Memory B cell (primary cell): Measurements from ENCODE around the gene STAT5A.

ENCODE experiments used
- ATAC-seq: fragments of 150-1000 bp; cut with Tn5 transposase; 2 replicates; pipeline ENCODE4 v1.10.0; 2021; ENCODE audit warnings: low read depth, mild to moderate bottlenecking, moderate library complexity
- DNase-seq, 2 donors: peaks; one replicate each; pipeline ENCODE4 v3.0.0; 2022; ENCODE audit warnings: low spot score in 2 of 2
- H3K27ac Mint-ChIP-seq: one replicate; pipeline ENCODE4 v1.8.0; 2022; ENCODE audit warnings: mild to moderate bottlenecking, moderate library complexity, mixed read lengths
- H3K27me3 Mint-ChIP-seq: one replicate; pipeline ENCODE4 v1.8.0; 2022; ENCODE audit warnings: mixed read lengths
- H3K36me3 Mint-ChIP-seq: one replicate; pipeline ENCODE4 v1.8.0; 2022; ENCODE audit warnings: mild to moderate bottlenecking, mixed read lengths
- H3K4me1 Mint-ChIP-seq: one replicate; pipeline ENCODE4 v1.8.0; 2022; ENCODE audit warnings: mixed read lengths
- H3K4me3 Mint-ChIP-seq: one replicate; pipeline ENCODE4 v1.8.0; 2022; ENCODE audit warnings: mild to moderate bottlenecking, moderate library complexity, mixed read lengths
- H3K9me3 Mint-ChIP-seq: one replicate; pipeline ENCODE4 v1.8.0; 2022; ENCODE audit warnings: mixed read lengths

The STAT5A gene

GRCh38 chr17:42329025-42329976 is 41.0 kb downstream of the STAT5A start:
- Mint-ChIP-seq H3K9me3 (no peaks in the 10 kb centered on the region), H3K4me3 (no peak overlapping the region), H3K36me3 (peaks cover 25% of the 10 kb centered on the region), H3K27me3 (no peaks in the 10 kb centered on the region), H3K27ac (no peak overlapping the region), H3K4me1 (no peaks in the 10 kb centered on the region)
- DNase-seq (no peak), ATAC-seq (no peak)

GRCh38 chr17:42333053-42333452 is 44.8 kb downstream of the STAT5A start:
- Mint-ChIP-seq H3K27ac (no peak overlapping the region), H3K9me3 (no peaks in the 10 kb centered on the region), H3K4me1 (peaks cover 2% of the 10 kb centered on the region), H3K36me3 (peaks cover 29% of the 10 kb centered on the region), H3K27me3 (no peaks in the 10 kb centered on the region), H3K4me3 (no peak overlapping the region)
- no peak for ATAC-seq
- DNase-seq = no peak

- no peaks in the 10 kb centered on the region for H3K27me3 Mint-ChIP-seq
- no peaks in the 10 kb centered on the region for H3K9me3 Mint-ChIP-seq
- H3K36me3 Mint-ChIP-seq = peaks cover 29% of the 10 kb centered on the region
- no peak overlapping the region for H3K4me3 Mint-ChIP-seq
- H3K27ac Mint-ChIP-seq = no peak overlapping the region
- DNase-seq (no peak), ATAC-seq (no peak)
- peaks cover 9% of the 10 kb centered on the region for H3K4me1 Mint-ChIP-seq
Measured at GRCh38 chr17:42334677-42335076, 46.4 kb downstream of the STAT5A start.

- no peaks in the 10 kb centered on the region for H3K27me3 Mint-ChIP-seq
- H3K9me3 Mint-ChIP-seq = no peaks in the 10 kb centered on the region
- H3K4me3 Mint-ChIP-seq = no peak overlapping the region
- peaks cover 17% of the 10 kb centered on the region for H3K4me1 Mint-ChIP-seq
- H3K36me3 Mint-ChIP-seq = peaks cover 28% of the 10 kb centered on the region
- peak overlapping the region; percentile 31 for H3K27ac Mint-ChIP-seq
- no peak for DNase-seq
- ATAC-seq = peak; percentile 84
Measured at GRCh38 chr17:42337442-42337841, 49.1 kb downstream of the STAT5A start.

- no peak for ATAC-seq
- Mint-ChIP-seq H3K4me3 (peak overlapping the region; percentile 17), H3K36me3 (peaks cover 30% of the 10 kb centered on the region), H3K27me3 (no peaks in the 10 kb centered on the region), H3K9me3 (no peaks in the 10 kb centered on the region), H3K4me1 (peaks cover 22% of the 10 kb centered on the region), H3K27ac (no peak overlapping the region)
- DNase-seq = no peak
Measured at GRCh38 chr17:42338427-42338985, 50.2 kb downstream of the STAT5A start.

- no peak for DNase-seq
- Mint-ChIP-seq H3K4me1 (peaks cover 26% of the 10 kb centered on the region), H3K27me3 (no peaks in the 10 kb centered on the region), H3K9me3 (no peaks in the 10 kb centered on the region), H3K4me3 (no peak overlapping the region), H3K36me3 (peaks cover 31% of the 10 kb centered on the region), H3K27ac (no peak overlapping the region)
- no peak for ATAC-seq
Measured at GRCh38 chr17:42339221-42339620, 50.9 kb downstream of the STAT5A start.

GRCh38 chr17:42340691-42341127 is 52.4 kb downstream of the STAT5A start:
- Mint-ChIP-seq H3K27ac (peak overlapping the region; percentile 49), H3K4me1 (peaks cover 26% of the 10 kb centered on the region), H3K27me3 (no peaks in the 10 kb centered on the region), H3K4me3 (no peak overlapping the region), H3K9me3 (no peaks in the 10 kb centered on the region), H3K36me3 (peaks cover 31% of the 10 kb centered on the region)
- DNase-seq = no peak
- peak; percentile 31 for ATAC-seq

GRCh38 chr17:42341568-42341967 is 53.3 kb downstream of the STAT5A start:
- Mint-ChIP-seq H3K4me3 (no peak overlapping the region), H3K36me3 (peaks cover 31% of the 10 kb centered on the region), H3K4me1 (peaks cover 26% of the 10 kb centered on the region), H3K27me3 (no peaks in the 10 kb centered on the region), H3K9me3 (no peaks in the 10 kb centered on the region), H3K27ac (peak overlapping the region; percentile 49)
- ATAC-seq (no peak), DNase-seq (no peak)

GRCh38 chr17:42342242-42343008 is 54.1 kb downstream of the STAT5A start:
- Mint-ChIP-seq H3K4me3 (no peak overlapping the region), H3K9me3 (no peaks in the 10 kb centered on the region), H3K27me3 (no peaks in the 10 kb centered on the region), H3K4me1 (peaks cover 25% of the 10 kb centered on the region), H3K27ac (peak overlapping the region; percentile 76), H3K36me3 (peaks cover 32% of the 10 kb centered on the region)
- peak; percentile 57 for ATAC-seq
- DNase-seq = no peak

GRCh38 chr17:42345396-42346073 is 57.2 kb downstream of the STAT5A start:
- no peaks in the 10 kb centered on the region for H3K9me3 Mint-ChIP-seq
- no peaks in the 10 kb centered on the region for H3K27me3 Mint-ChIP-seq
- no peak overlapping the region for H3K4me3 Mint-ChIP-seq
- no peak overlapping the region for H3K27ac Mint-ChIP-seq
- ATAC-seq (no peak), DNase-seq (no peak)
- peaks cover 26% of the 10 kb centered on the region for H3K4me1 Mint-ChIP-seq
- H3K36me3 Mint-ChIP-seq = peaks cover 28% of the 10 kb centered on the region

- Mint-ChIP-seq H3K27ac (no peak overlapping the region), H3K27me3 (no peaks in the 10 kb centered on the region), H3K9me3 (no peaks in the 10 kb centered on the region), H3K4me3 (no peak overlapping the region), H3K4me1 (peaks cover 20% of the 10 kb centered on the region), H3K36me3 (peaks cover 22% of the 10 kb centered on the region)
- no peak for ATAC-seq
- no peak for DNase-seq
Measured at GRCh38 chr17:42346481-42346880, 58.2 kb downstream of the STAT5A start.

- peak overlapping the region; percentile 21 for H3K27ac Mint-ChIP-seq
- no peaks in the 10 kb centered on the region for H3K9me3 Mint-ChIP-seq
- no peaks in the 10 kb centered on the region for H3K27me3 Mint-ChIP-seq
- H3K4me3 Mint-ChIP-seq = no peak overlapping the region
- no peak for DNase-seq
- H3K36me3 Mint-ChIP-seq = peaks cover 22% of the 10 kb centered on the region
- H3K4me1 Mint-ChIP-seq = peaks cover 20% of the 10 kb centered on the region
- ATAC-seq = no peak
Measured at GRCh38 chr17:42347198-42347597, 58.9 kb downstream of the STAT5A start.

- DNase-seq (no peak), ATAC-seq (no peak)
- Mint-ChIP-seq H3K36me3 (peaks cover 19% of the 10 kb centered on the region), H3K4me1 (peaks cover 16% of the 10 kb centered on the region), H3K9me3 (no peaks in the 10 kb centered on the region), H3K27me3 (no peaks in the 10 kb centered on the region), H3K4me3 (no peak overlapping the region), H3K27ac (peak overlapping the region; percentile 21)
Measured at GRCh38 chr17:42347606-42348005, 59.3 kb downstream of the STAT5A start.
